ENCODE results near the gene AUNIP. TPM values are rescaled to one million over a fixed set of nuclear protein-coding genes. Genes with fewer than 3 reads are reported as not detected.

AUNIP gene
- total RNA-seq (2021; fragmentation: NEBNext Ultra II Directional; extraction: Animal tissue kit (Norgen Biotek cat#: 25700)) (22.9 and 23.2 TPM in 2 replicates), polyA plus RNA-seq (2011; rRNA removed) (15.4 and 18.6 TPM in 2 replicates), polyA minus RNA-seq (2011; rRNA and poly(A)+ RNA removed) (19.1 and 23.3 TPM in 2 replicates)
- 16.5 TPM for polyA plus RNA-seq (2011; cell fraction: cytosol; rRNA removed)
- 13.9 TPM for polyA plus RNA-seq (2011; cell fraction: nucleus; rRNA removed)
- polyA plus RNA-seq (2012, experiment 1 of 2), result 14.8 to 20.4 TPM (median 15.7 TPM) in 4 replicates
- polyA plus RNA-seq (2012, experiment 2 of 2), result 12.1 TPM
- polyA plus RNA-seq (2013, experiment 1 of 2), result 14.6 TPM
- 15.5 TPM for polyA plus RNA-seq (2013, experiment 2 of 2)
- 12.3 TPM for polyA minus RNA-seq (2011; cell fraction: cytosol; rRNA and poly(A)+ RNA removed)
- 29.0 TPM for polyA minus RNA-seq (2011; cell fraction: nucleus; rRNA and poly(A)+ RNA removed)
- long read RNA-seq, experiment 1, transcript AUNIP-201 (3 exons, 2,116 nt), result major isoform, 8 of 16 reads
- long read RNA-seq, experiment 1, partial matches to known transcripts, result 7 of 16 reads
- long read RNA-seq, experiment 1, other reads (novel, unspliced or antisense), result 0 of 16 reads
- long read RNA-seq, experiment 2, transcript AUNIP-201 (3 exons, 2,116 nt), result major isoform, 9 of 9 reads
- long read RNA-seq, experiment 2, partial matches to known transcripts, result 0 of 9 reads
- long read RNA-seq, experiment 2, other reads (novel, unspliced or antisense), result 0 of 9 reads

- Histone ChIP-seq H3K4ac (replicated peaks; ENCODE audit: insufficient read length, low read depth, low read length) (peak within 1 kb of the TSS; percentile 98), H2BK20ac (ENCODE audit: low read length) (no peak within 1 kb of the TSS), H2BK5ac (ENCODE audit: low read depth, low read length) (peak within 1 kb of the TSS; percentile 69), H4K8ac (ENCODE audit: extremely low read depth, insufficient read depth, low read length) (peak within 1 kb of the TSS; percentile 96), H3K4me1 (replicated peaks in 1 of 4; ENCODE audit: control insufficient read depth in 3 of 4, insufficient read depth in 4 of 4, low read length in 3 of 4) (no peaks in the 10 kb centered on the region; a peak in 2 of 7 replicates), H3K27ac (ENCODE audit: low read depth, low read length) (peak within 1 kb of the TSS; percentile 89), H3K23ac (ENCODE audit: insufficient read length) (no peak within 1 kb of the TSS), H2BK120ac (replicated peaks; ENCODE audit: low read depth, low read length) (no peak within 1 kb of the TSS), H3K56ac (replicated peaks; ENCODE audit: insufficient read length, low read depth, low read length) (peak within 1 kb of the TSS; percentile 51), H3K18ac (ENCODE audit: extremely low read depth, low read length) (peak within 1 kb of the TSS; percentile 98), H3K14ac (ENCODE audit: insufficient read length) (peak within 1 kb of the TSS; percentile 96), H3K4me2 (ENCODE audit: insufficient read depth in 1 of 2, low read depth in 2 of 2, low read length in 2 of 2) (peak within 1 kb of the TSS; percentile 84 to 88), H3K23me2 (ENCODE audit: low read depth, low read length) (peaks cover 14% of the 10 kb centered on the region), H3K79me2 (ENCODE audit: control insufficient read depth in 1 of 2, insufficient read depth in 2 of 2, low read length in 2 of 2) (peaks cover 6 to 43% of the 10 kb centered on the region in 2 experiments; a peak in 3 of 4 replicates), H3K4me3 (ENCODE audit: extremely low read depth in 1 of 4, insufficient read depth in 2 of 4, low read depth in 3 of 4, low read length in 4 of 4) (peak within 1 kb of the TSS; percentile 76 to 94 (median 86)), H3K79me1 (ENCODE audit: low read depth, low read length) (peaks cover 2% of the 10 kb centered on the region; the same call in 1 of the 2 replicates), H2AK5ac (ENCODE audit: low read depth, low read length) (no peak within 1 kb of the TSS), H2AFZ (ENCODE audit: low read length) (peak within 1 kb of the TSS; percentile 77), H3K36me3 (ENCODE audit: control insufficient read depth in 2 of 4, insufficient read depth in 4 of 4, low read length in 3 of 4) (peaks cover 0 to 8% (median 1%) of the 10 kb centered on the region in 4 experiments; a peak in 3 of 8 replicates), H3K9me3 (ENCODE audit: insufficient read depth in 2 of 2, low read depth in 1 of 2, low read length in 1 of 2) (no peaks in the 10 kb centered on the region), H3K9ac (replicated peaks in 1 of 4; ENCODE audit: extremely low read depth in 1 of 4, low read depth in 3 of 4, low read length in 3 of 4) (peak within 1 kb of the TSS; percentile 36 to 95 (median 94)), H2BK12ac (ENCODE audit: low read depth, low read length) (peak within 1 kb of the TSS; percentile 72; the same call in 1 of the 2 replicates), H4K20me1 (replicated peaks in 1 of 2; ENCODE audit: control insufficient read depth in 1 of 2, insufficient read depth in 2 of 2, low read length in 2 of 2) (peaks cover 1 to 3% of the 10 kb centered on the region in 2 experiments), H3K27me3 (replicated peaks in 1 of 4; ENCODE audit: control insufficient read depth in 3 of 4, extremely low read depth in 1 of 4, insufficient read depth in 3 of 4, low read length in 3 of 4) (no peaks in the 10 kb centered on the region), H4K91ac (replicated peaks; ENCODE audit: insufficient read length, low read length) (peak within 1 kb of the TSS; percentile 99), H4K5ac (ENCODE audit: insufficient read length, low read depth, low read length) (peak within 1 kb of the TSS; percentile 97), H2BK15ac (ENCODE audit: low read length) (peak within 1 kb of the TSS; percentile 12; the same call in 1 of the 2 replicates)
- FAIRE-seq (no peak), DNase-seq (ENCODE audit: low read depth in 1 of 2, low spot score in 2 of 2) (peak in 1 of 2 experiments; percentile 84)
- ChIA-PET POLR2A (ENCODE audit: partially characterized antibody) (interaction anchor here (0.7 to 3.2 kb wide), 10 partner anchors 8 to 151 kb away, joined by 3 to 21 read pairs (median 6); partner anchors contain the start of gene PAQR7), CTCF (ENCODE audit: partially characterized antibody) (interaction anchor here (0.6 to 1.0 kb wide), 2 partner anchors 38 to 286 kb away, joined by 3 to 4 read pairs; no protein-coding TSS in a partner anchor)
- 2% methylated on average over 71 of the region's 77 CpGs; no CpG with 5 or more reads in 1 of the 2 experiments for WGBS, 2 experiments (ENCODE audit: extremely low coverage in 1 of 2, insufficient coverage in 1 of 2, insufficient read length in 1 of 2, insufficient replicate concordance in 2 of 2, low coverage in 1 of 2, low lambda C conversion rate in 2 of 2, missing lambda C conversion rate in 1 of 2)
- peak; percentile 85 for TF ChIP-seq POLR2AphosphoS5 (IDR thresholded peaks at IDR 0.05; ENCODE audit: low read depth, low read length)
- no peak for TF ChIP-seq SAP30 (IDR thresholded peaks at IDR 0.05; ENCODE audit: insufficient read depth, insufficient replicate concordance, low read length)
- no peak for TF ChIP-seq CBX8 (IDR thresholded peaks at IDR 0.05; ENCODE audit: borderline replicate concordance, low read depth, low read length)
- no peak for TF ChIP-seq SIRT6 (IDR thresholded peaks at IDR 0.05; ENCODE audit: low read length)
- TF ChIP-seq JUN (IDR thresholded peaks at IDR 0.05; ENCODE audit: low read depth, low read length), result no peak
- no peak for TF ChIP-seq EP300 (IDR thresholded peaks at IDR 0.05; ENCODE audit: borderline replicate concordance in 1 of 2, low read depth in 2 of 2, low read length in 2 of 2)
Measured at GRCh38 chr1:25858906-25859789, at the start of gene AUNIP. Gene AUNIP (minus strand): TSS chr1:25859457. CDS start chr1:25859357, 100 bp downstream.

Measured in H1 (cell line).